IPS-18a (cell line): ENCODE results near the gene ELP4.

Experiments
- H3K27ac ChIP-seq: one replicate; pipeline ENCODE4 v1.5.1; 2013; ENCODE audit warnings: low read length
- H3K27me3 ChIP-seq: one replicate; pipeline ENCODE4 v1.6.1; 2013; ENCODE audit warnings: mild to moderate bottlenecking, low read length; ENCODE audit not compliant: control insufficient read depth, insufficient read depth
- H3K36me3 ChIP-seq: one replicate; pipeline ENCODE4 v1.6.1; 2013; ENCODE audit warnings: low read depth, low read length; ENCODE audit not compliant: control insufficient read depth
- H3K4me1 ChIP-seq: one replicate; pipeline ENCODE4 v1.6.1; 2013; ENCODE audit warnings: low read depth, low read length; ENCODE audit not compliant: control insufficient read depth
- H3K4me3 ChIP-seq: one replicate; pipeline ENCODE4 v1.5.1; 2013; ENCODE audit warnings: low read length
- H3K9ac ChIP-seq: one replicate; pipeline ENCODE4 v1.6.1; 2013; ENCODE audit warnings: mild to moderate bottlenecking, low read length, moderate library complexity
- H3K9me3 ChIP-seq: one replicate; pipeline ENCODE4 v1.6.1; 2013; ENCODE audit warnings: low read depth, low read length; ENCODE audit not compliant: control insufficient read depth

ELP4 gene

GRCh38 chr11:31780480-31780971, 271.0 kb downstream of the ELP4 start:
- H3K4me1 ChIP-seq, result no peaks in the 10 kb centered on the region
- no peak overlapping the region for H3K4me3 ChIP-seq
- no peak overlapping the region for H3K9ac ChIP-seq
- no peaks in the 10 kb centered on the region for H3K27me3 ChIP-seq
- H3K36me3 ChIP-seq, result no peaks in the 10 kb centered on the region
- H3K9me3 ChIP-seq, result no peaks in the 10 kb centered on the region
- H3K27ac ChIP-seq, result no peak overlapping the region

GRCh38 chr11:31782257-31782656, 272.7 kb downstream of the ELP4 start:
- no peak overlapping the region for H3K9ac ChIP-seq
- no peak overlapping the region for H3K27ac ChIP-seq
- H3K4me3 ChIP-seq, result no peak overlapping the region
- H3K4me1 ChIP-seq, result no peaks in the 10 kb centered on the region
- H3K9me3 ChIP-seq, result no peaks in the 10 kb centered on the region
- no peaks in the 10 kb centered on the region for H3K36me3 ChIP-seq
- no peaks in the 10 kb centered on the region for H3K27me3 ChIP-seq

- H3K27ac ChIP-seq, result no peak overlapping the region
- H3K36me3 ChIP-seq, result no peaks in the 10 kb centered on the region
- H3K4me3 ChIP-seq, result no peak overlapping the region
- no peaks in the 10 kb centered on the region for H3K4me1 ChIP-seq
- H3K9ac ChIP-seq, result no peak overlapping the region
- H3K27me3 ChIP-seq, result no peaks in the 10 kb centered on the region
- no peaks in the 10 kb centered on the region for H3K9me3 ChIP-seq
Observed at GRCh38 chr11:31783252-31783651, 273.7 kb downstream of the ELP4 start.

GRCh38 chr11:31784611-31785010, 275.0 kb downstream of the ELP4 start:
- Histone ChIP-seq H3K27me3 (no peaks in the 10 kb centered on the region), H3K9me3 (no peaks in the 10 kb centered on the region), H3K36me3 (no peaks in the 10 kb centered on the region), H3K4me3 (no peak overlapping the region), H3K4me1 (no peaks in the 10 kb centered on the region), H3K9ac (no peak overlapping the region), H3K27ac (no peak overlapping the region)

- Histone ChIP-seq H3K4me3 (no peak overlapping the region), H3K9me3 (no peaks in the 10 kb centered on the region)
Observed at GRCh38 chr11:31786996-31787685, 277.6 kb downstream of the ELP4 start.

GRCh38 chr11:31788085-31788484, 278.5 kb downstream of the ELP4 start:
- Histone ChIP-seq H3K4me1 (no peaks in the 10 kb centered on the region), H3K9me3 (no peaks in the 10 kb centered on the region), H3K9ac (no peak overlapping the region), H3K36me3 (no peaks in the 10 kb centered on the region), H3K27ac (no peak overlapping the region), H3K27me3 (peaks cover 3% of the 10 kb centered on the region), H3K4me3 (no peak overlapping the region)

More at GRCh38 chr11:31786996-31787685, 277.6 kb downstream of the ELP4 start:
- H3K4me1 ChIP-seq, result no peaks in the 10 kb centered on the region
- H3K36me3 ChIP-seq, result no peaks in the 10 kb centered on the region
- no peak overlapping the region for H3K27ac ChIP-seq
- no peak overlapping the region for H3K9ac ChIP-seq
- no peaks in the 10 kb centered on the region for H3K27me3 ChIP-seq

- Histone ChIP-seq H3K4me3 (no peak overlapping the region), H3K9ac (no peak overlapping the region), H3K27ac (no peak overlapping the region), H3K36me3 (no peaks in the 10 kb centered on the region), H3K9me3 (no peaks in the 10 kb centered on the region), H3K4me1 (no peaks in the 10 kb centered on the region), H3K27me3 (peaks cover 29% of the 10 kb centered on the region)
Observed at GRCh38 chr11:31790649-31791048, 281.1 kb downstream of the ELP4 start.

- Histone ChIP-seq H3K4me3 (no peak overlapping the region), H3K9me3 (no peaks in the 10 kb centered on the region), H3K27me3 (peaks cover 43% of the 10 kb centered on the region), H3K36me3 (no peaks in the 10 kb centered on the region), H3K4me1 (peaks cover 6% of the 10 kb centered on the region), H3K9ac (no peak overlapping the region), H3K27ac (no peak overlapping the region)
Observed at GRCh38 chr11:31792036-31792435, 282.5 kb downstream of the ELP4 start.

- no peaks in the 10 kb centered on the region for H3K36me3 ChIP-seq
- peaks cover 8% of the 10 kb centered on the region for H3K4me1 ChIP-seq
- no peak overlapping the region for H3K27ac ChIP-seq
- no peaks in the 10 kb centered on the region for H3K9me3 ChIP-seq
- no peak overlapping the region for H3K4me3 ChIP-seq
- H3K9ac ChIP-seq, result no peak overlapping the region
- peaks cover 47% of the 10 kb centered on the region for H3K27me3 ChIP-seq
Observed at GRCh38 chr11:31792456-31792855, 282.9 kb downstream of the ELP4 start.

GRCh38 chr11:31793264-31793663, 283.7 kb downstream of the ELP4 start:
- H3K9me3 ChIP-seq, result no peaks in the 10 kb centered on the region
- no peak overlapping the region for H3K9ac ChIP-seq
- peaks cover 10% of the 10 kb centered on the region for H3K4me1 ChIP-seq
- no peak overlapping the region for H3K4me3 ChIP-seq
- H3K36me3 ChIP-seq, result no peaks in the 10 kb centered on the region
- peaks cover 55% of the 10 kb centered on the region for H3K27me3 ChIP-seq
- H3K27ac ChIP-seq, result no peak overlapping the region

- no peak overlapping the region for H3K4me3 ChIP-seq
- H3K27me3 ChIP-seq, result peaks cover 68% of the 10 kb centered on the region
- peaks cover 12% of the 10 kb centered on the region for H3K4me1 ChIP-seq
- no peaks in the 10 kb centered on the region for H3K36me3 ChIP-seq
- no peaks in the 10 kb centered on the region for H3K9me3 ChIP-seq
- no peak overlapping the region for H3K9ac ChIP-seq
- H3K27ac ChIP-seq, result no peak overlapping the region
Observed at GRCh38 chr11:31794548-31794947, 285.0 kb downstream of the ELP4 start.
